HG03045 (cell line): ENCODE measurements around the gene SMIM20.
"Not testable (repeated sequence)": the region's sequence is repeated elsewhere in the genome, so short reads cannot be mapped to it uniquely, and the experiment has no call there.

Experiments used
- ATAC-seq: cut with Tn5 transposase; IDR thresholded peaks from one replicate; pipeline ENCODE4 v1.9.1; 2021; ENCODE audit warnings: mild to moderate bottlenecking, moderate library complexity; ENCODE audit not compliant: unreplicated experiment

The SMIM20 gene

GRCh38 chr4:25890571-25891485 is 23.2 kb upstream of the SMIM20 start:
- ATAC-seq, result no peak

- ATAC-seq, result no peak
These were observed 21.2 kb upstream of the SMIM20 start for GRCh38 chr4:25892796-25893195.

- ATAC-seq, result no peak
These were observed 17.1 kb upstream of the SMIM20 start for GRCh38 chr4:25896776-25897539.

GRCh38 chr4:25900310-25900709 is 13.7 kb upstream of the SMIM20 start:
- no peak for ATAC-seq

- no peak for ATAC-seq
These were observed 13.0 kb upstream of the SMIM20 start for GRCh38 chr4:25901030-25901430.

GRCh38 chr4:25903900-25904747 is 9.9 kb upstream of the SMIM20 start:
- ATAC-seq, result no peak

GRCh38 chr4:25904748-25905082 is 9.3 kb upstream of the SMIM20 start:
- ATAC-seq, result no peak

GRCh38 chr4:25905371-25905770 is 8.6 kb upstream of the SMIM20 start:
- ATAC-seq, result no peak

GRCh38 chr4:25906113-25906512 is 7.9 kb upstream of the SMIM20 start:
- ATAC-seq, result not testable (repeated sequence)

GRCh38 chr4:25908491-25908901 is 5.5 kb upstream of the SMIM20 start:
- ATAC-seq, result no peak

GRCh38 chr4:25911356-25911755 is 2.7 kb upstream of the SMIM20 start:
- no peak for ATAC-seq

GRCh38 chr4:25913056-25913850 is 767 bp upstream of the SMIM20 start:
- ATAC-seq, result peak; percentile 21

- no peak for ATAC-seq
These were observed 791 bp downstream of the SMIM20 start for GRCh38 chr4:25914670-25915352.

- ATAC-seq, result no peak
These were observed 1.3 kb downstream of the SMIM20 start for GRCh38 chr4:25915353-25915705.

GRCh38 chr4:25916870-25917269 is 2.9 kb downstream of the SMIM20 start:
- no peak for ATAC-seq

- ATAC-seq, result no peak
These were observed 5.7 kb downstream of the SMIM20 start for GRCh38 chr4:25919676-25920075.

- no peak for ATAC-seq
These were observed 7.9 kb downstream of the SMIM20 start for GRCh38 chr4:25921922-25922321.

- ATAC-seq, result no peak
These were observed 8.9 kb downstream of the SMIM20 start for GRCh38 chr4:25922812-25923369.

GRCh38 chr4:25923745-25924144 is 9.7 kb downstream of the SMIM20 start:
- no peak for ATAC-seq
